Body of pancreas (tissue), 4 donors: ENCODE measurements around the gene SEC31A.

Source experiments
- CTCF ChIP-seq, 7 experiments: fragments of 450-650 bp in 4 of 7; fragments of 200-600 bp in 3 of 7; sonication (generic) in 3 of 7; IDR thresholded peaks; one replicate each; pipeline ENCODE4 v1.5.1; 2016 to 2019; ENCODE audit warnings: antibody characterized with exemption in 7 of 7
- POLR2A ChIP-seq, 3 donors: fragments of 450-650 bp; IDR thresholded peaks; one replicate each; pipeline ENCODE4 v1.6.1; 2016; ENCODE audit warnings: antibody characterized with exemption in 3 of 3, mild to moderate bottlenecking in 2 of 3

GRCh38 chr4:82865592-82865991 is 25.4 kb downstream of the SEC31A start:
- TF ChIP-seq CTCF (IDR thresholded peaks at IDR 0.05), result no peak
- no peak for TF ChIP-seq POLR2A (IDR thresholded peaks at IDR 0.05)
